GDM1 (cell line): ENCODE measurements around the gene NEDD9.

Experiments used
- DNase-seq: peaks from one replicate; lab custom pipeline; 2025; lab: John Stamatoyannopoulos, UW

NEDD9 gene

DNA sequence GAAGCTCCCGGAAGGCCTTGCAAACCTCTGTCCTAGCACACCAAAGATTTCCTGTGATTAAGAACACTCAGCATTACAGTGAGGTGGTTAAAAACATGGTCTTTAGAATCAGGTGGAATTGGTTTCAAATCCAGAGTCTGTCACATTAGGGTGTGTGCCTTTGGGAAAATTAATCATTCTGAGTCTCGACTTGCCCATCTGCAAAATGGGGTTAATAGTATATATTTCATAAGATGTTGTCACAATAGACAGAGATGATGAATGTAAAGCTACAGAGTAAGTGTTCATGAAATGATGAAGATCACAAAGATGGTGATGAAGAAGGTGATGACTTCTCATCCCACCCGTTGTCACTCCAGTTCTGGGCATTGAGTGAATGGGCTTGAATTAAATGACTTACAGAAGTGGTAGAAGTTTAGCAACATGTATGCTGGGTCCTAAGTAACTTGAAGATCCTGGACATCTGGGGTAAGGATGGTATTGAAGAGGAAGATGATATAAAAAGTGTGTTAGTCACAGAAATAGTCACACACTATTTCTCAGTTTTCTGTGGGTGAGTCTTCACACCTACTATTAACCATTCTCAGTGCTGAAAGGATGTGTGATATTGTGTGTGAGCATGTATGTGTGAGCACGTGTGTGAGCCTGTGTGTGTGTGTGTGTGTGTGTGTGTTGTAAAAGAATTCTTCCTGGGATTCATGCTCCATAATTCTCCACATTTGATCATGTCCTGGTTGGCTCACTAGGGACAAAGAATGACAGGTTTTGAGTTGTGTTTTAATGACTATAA is 28.0 kb upstream of the NEDD9 start:
- no peak for DNase-seq

DNA sequence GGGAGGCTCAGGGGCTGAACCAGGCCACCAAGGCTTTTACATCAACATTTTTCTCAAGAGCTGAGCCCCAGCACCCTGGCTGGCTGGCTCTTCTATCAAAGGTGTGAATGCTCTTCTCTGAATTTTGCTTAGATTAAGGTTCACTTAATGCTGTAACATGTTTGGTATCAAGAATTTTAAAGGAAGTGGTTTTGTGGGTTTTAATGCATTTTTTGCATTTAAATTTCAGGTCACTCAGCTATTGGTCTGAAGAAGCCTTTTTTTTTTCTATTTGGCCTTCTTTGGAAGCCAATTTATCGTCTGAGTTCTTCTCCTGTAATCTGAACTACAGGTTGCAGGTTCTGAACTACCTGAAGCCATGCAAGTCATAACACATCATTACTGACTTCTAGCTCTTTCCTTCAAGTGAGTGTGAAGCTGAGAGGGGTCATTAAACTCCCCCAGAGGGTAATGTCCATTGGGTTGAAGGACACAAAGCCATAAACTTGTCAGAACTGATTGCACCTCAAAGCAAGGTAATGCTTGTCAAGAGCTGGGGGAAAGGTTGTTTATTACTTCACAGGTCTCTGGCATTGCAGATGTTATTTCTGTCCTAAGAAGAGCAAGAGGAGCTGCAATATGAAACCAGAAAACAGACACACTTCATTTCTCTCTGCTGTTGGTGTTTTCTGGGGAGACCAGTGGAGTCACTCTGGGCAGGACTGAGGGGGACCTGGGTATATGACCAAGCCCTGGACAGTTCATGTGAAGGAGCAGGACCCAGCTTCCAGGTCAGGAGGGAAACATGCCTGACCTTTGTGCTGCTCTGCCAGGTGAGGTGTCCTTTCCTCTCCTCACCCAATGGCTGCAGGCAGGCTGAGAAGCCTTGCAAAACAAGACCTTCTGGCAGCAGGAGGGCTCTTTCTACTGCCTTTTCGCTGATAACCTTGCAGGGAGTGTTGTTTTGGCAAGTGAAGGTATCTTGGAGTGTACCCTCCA is 26.1 kb upstream of the NEDD9 start:
- DNase-seq = no peak

DNA sequence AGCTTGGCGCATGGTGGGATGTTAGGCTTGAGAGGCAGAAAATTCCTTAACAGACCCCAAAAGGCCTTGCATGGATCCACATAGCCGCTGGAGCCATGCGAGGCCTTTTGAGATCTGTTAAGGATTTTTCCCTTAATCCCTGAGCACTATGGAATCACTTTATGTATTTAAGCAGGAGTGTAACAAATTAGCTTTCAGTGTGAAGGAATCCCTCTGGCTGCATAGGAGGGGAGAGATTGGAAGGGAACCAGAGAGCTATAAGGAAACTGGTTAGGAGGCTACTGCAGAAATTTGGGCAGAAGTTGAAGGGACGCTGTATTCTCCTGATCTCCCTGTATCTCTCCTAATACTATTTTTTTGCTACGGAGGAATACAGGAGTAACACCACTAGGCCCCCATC is 23.1 kb upstream of the NEDD9 start:
- DNase-seq = no peak

DNA sequence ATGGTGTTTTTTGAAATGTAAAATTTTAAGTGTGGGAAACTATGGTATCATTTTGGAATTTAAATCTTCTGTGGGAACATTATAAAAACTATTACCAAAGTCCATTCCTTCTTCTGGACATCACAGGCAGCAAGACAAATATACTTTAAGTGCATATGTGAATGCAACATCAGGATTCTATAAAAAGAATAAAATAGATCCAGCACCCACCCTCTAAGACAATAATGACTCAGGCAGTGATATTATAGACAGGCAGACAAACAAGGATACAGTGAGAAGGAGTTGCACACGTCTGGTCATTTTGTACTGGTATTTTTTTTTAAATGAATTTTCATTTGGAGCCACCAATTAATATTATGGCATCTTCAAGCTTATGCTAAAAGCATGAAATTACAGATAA is 21.1 kb upstream of the NEDD9 start:
- DNase-seq = no peak

DNA sequence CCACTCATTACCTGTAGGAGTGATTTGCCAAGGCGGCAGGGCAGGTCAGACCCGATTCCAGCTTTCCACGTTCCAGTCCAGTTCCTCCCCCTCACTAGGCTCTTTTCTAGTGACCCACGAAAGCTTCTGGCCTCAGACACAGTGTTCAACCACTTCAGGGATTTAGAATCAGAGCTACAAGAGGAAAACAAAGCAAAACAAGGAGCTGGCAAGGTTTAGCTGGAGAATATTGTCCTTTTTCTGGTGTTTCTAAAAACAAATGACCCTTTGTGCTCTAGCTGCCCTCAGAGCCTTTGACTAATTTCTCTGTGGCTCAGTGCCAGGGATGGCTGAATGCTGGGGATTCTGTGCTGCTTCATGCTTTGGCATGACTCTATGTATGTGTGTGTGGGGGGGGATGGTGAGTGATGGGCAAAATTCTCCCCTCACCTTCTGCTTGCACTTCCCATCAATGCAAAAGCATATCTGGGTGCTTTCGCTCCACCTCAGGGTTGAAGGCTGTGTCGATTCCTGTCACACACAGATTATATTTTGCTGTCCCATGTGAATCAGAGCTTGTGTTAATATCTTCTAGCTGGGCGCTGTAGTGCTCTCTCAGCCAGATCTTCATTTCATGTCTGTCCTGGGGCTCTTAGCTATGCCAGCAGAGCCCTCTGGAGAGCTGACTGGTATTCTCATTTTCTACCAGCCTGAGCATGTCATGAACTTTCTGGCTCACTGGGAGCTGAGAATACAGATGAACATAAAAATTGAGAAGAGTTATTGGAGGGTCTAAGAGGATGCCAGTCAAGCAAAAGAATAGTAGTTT is 19.3 kb upstream of the NEDD9 start:
- DNase-seq = no peak

DNA sequence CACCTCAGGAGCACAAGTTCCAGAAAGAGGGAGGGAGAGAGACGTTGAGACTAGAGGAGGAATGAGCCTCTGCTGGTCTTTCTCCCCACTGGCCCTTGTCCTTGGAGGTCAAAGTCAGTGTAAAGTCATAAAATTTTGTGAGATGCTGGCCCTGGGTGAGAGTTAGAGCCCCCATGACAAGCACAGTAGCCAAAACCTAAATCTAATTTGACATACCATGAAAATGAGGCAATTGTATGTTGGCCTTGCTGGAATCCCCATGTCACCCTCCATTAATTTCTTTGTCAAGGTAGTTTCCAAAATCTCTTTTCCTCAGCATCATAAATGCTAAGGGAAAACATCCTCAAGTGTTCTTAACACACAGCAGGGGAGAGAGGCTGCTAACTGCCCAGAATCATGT is 17.6 kb upstream of the NEDD9 start:
- no peak for DNase-seq

DNA sequence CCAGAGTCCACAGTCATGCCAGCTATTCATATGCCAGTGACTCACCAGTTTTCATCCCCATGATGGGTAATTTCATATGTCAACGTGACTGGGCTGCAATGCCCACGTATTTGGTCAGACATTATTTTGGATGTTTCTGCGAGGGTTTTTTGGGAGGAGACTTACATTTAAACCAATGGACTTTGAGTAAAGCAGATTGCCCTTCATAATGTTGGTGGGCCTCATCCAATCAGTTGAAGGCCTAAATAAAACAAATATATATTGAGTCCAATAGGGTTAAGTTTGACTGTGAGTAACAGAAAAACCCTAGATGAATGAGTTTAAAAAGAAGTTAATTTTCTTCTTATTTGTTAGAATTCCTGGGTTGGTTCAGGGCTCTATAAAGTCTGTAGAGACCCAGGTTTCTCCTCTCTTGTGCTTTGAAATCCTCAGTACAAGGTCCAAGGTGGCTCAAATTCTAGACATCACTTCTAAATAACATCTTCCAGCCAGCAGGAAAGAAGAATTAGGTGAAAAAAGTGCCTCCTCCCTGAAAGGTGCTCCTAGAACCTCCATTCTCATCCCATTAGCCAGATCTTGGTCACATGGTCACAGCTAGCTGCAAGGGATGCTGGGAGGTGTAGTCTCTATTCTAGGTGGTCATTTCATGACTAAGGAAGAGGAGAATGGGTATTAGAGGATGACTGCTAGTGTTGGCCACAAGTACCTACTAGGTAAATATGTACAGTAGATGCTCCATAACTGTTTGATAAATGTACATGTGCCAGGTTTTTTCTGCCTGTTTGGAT is 16.7 kb upstream of the NEDD9 start:
- no peak for DNase-seq

DNA sequence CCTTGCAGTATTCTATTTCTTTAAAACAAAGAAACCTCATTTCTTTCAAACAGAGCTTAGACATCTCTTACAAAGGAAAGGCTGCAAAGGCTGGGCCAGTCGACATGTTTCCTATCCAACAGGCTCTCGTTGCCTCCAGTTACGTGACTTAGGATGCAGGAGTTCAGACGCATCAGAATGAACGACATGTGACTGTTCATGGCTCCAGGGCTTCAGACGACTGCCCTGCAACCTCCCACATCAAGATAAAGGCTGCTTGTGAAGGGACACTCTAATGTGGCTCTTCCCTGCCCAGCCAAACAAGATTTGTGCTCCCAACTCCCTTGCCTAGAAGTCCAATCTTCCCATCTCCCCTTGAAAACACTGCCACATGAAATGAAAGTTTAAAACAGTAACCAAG is 14.3 kb upstream of the NEDD9 start:
- DNase-seq = no peak

DNA sequence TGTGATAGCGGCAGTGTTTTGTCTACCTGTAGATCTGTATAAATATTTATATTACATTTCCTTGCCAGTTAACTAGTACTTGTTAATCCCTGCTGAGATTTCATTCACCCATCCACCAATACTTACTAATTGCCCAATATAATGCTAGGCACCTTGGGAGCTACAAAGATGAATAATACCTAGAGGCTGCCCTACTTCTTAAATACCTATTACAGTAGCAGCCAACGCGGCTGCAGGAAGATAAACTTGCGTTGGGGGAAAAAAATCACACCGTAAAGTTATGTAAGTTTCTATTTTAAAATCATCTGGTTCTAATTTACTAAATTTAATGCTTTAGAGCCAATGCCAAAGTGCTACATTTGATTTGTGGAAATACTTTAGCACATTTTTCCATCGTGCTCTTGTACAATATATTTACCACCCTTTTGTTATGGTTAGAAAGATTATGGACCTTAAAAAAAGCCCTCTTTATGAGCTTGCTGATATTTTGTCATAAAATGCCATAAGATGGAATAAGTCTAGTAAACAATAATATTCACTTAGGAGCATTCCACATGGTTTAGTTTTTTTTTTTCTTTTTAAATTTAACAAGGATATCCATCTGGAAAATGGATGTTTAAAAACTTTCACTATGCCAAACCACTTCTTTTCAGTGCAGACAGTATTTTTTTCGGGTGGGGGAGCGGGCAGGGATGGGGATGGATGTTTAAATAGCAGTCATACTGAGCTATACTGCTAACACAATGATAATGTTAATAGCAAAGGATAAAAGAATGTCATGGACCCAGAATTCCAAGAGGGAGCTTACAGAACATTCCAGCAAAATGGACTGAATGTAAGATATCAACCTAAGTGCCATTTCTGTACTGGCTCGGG is 13.2 kb upstream of the NEDD9 start:
- DNase-seq = no peak

DNA sequence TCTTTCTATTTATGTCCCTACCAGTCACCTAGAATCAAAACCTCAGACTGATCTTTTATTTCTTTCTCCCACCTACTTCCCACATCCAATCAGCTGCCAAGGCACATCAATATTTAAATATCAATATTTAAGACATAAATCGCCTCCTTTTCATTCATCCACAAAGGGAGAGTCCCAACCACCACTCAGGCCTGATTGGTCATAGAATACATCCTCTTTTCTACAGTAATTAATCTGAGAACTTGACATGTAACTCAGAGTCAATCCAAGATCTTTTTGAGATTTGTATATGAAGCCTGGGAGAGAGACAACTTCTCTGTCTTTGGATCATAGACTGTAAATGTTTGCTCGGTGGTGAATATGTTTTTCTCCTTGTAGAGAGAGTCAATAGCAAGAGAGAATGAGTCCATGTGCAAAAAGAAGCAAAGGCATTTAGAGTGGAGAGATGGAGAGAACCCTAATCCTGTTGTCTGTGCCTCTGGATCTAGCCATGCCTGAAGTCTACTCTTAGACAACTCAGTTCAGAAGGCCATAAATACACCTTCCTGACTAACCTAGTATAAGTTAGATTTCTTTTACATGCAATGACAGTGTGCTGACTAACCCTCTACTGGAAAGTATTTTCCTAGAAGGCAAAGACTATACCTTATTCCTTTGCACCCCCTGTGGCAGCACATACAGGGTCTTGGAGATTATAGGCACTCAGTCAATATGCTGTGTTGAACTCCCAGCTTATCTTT is 12.1 kb upstream of the NEDD9 start:
- no peak for DNase-seq

DNA sequence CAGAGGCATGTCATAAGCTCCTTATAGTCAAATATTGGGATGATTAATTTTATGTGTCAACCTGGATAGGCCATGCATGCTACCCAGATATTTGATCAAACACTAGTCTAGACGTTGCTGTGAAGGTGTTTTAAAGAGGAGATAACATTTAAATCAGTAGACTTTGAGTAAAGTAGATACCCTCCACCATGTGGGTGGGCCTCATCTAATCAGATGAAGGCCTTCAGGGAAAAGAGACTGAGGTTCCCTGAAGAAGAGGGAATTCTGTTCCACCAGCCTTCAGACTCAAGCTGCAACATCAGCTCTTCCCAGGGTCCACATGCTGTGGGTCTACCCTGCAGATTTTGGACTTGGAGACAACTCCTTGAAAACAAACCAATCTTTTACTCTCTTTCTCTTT is 11.4 kb upstream of the NEDD9 start:
- DNase-seq = no peak

DNA sequence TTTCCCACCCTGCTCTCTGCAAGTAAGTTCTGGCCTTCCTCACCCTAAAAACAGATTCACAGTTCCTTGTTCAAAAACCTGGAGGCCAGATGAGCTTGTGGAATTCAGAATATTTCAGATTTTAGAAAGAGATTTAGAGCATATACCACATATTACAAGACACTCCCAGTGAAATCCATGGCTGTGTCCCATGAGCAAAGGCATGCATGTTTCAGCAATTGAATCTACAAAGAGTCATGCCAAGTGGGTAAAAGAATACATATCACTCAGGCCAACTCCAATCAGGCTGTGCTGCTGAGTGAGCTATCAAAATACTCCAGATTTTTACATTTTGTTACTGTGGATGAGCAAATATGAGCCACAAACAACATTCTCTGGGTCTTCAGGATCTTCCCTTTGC is 10.2 kb upstream of the NEDD9 start:
- no peak for DNase-seq

DNA sequence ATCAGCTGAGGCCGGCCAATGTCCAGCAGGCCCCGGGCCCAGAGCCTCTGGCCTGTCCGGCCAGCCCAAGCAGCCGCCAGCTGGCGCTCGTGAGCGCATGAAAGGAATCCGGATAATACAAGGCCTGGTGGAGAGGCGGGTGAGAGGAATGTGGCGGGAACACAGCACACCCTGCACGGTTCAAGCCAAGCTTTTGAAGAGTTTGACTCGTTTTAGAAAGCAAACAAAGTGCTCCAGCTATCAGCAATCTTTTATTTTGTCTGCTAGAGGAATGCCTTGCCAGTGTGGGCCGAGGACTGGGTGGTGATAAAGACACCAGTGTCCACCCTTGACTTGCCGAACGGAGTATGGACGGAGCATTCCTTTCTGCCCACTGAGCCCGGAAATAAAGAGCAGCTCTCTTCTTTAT is 9.3 kb upstream of the NEDD9 start:
- no peak for DNase-seq

DNA sequence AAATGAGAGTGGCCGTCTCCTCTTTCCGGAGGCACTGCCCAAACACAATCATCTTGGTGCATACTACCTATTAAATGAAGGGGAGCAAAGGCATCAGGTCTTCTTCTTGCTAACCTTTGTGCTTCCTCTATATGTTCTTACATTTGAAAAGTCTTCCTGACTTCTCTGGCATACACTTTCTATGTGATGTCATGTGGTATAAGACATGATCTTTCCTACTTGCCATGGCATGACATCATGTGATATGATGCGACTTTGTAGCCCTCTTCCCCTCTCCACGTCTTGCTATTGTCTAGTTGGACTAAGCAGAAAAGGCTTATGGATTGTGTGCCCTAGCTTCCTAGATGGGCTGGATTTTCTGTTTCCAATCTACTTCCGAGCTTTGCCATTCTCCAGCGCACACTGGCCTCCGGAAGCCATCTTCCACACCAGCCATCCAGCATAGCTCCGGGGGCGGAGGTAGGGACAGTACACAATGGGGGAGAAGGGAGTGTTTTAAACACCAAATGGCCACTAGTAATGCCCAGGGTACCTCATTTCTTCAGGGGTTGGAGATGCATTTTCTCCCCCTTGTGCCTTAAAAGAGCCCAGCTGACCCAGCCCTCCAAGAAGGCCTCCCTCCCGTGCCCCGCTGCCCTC is 8.8 kb upstream of the NEDD9 start:
- DNase-seq = no peak

DNA sequence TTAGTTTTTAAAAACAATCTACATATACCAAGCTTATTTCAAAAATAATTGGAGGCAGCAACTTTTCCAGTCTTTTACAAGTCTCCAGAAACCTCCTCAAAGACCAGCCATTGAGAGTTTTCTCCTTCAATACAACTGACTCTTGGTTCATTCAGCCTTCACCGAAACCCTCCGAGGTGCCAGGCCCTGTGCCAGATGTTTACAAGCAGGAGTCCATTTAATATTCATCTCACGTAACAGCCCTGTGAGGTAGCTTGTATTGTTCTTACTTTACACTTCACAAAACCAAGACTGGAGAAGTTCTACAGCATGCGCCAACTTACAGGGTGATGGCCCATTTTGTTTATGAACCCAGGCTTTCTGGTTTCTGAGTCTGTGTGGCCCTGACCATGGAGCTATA is 5.5 kb upstream of the NEDD9 start:
- DNase-seq = no peak

DNA sequence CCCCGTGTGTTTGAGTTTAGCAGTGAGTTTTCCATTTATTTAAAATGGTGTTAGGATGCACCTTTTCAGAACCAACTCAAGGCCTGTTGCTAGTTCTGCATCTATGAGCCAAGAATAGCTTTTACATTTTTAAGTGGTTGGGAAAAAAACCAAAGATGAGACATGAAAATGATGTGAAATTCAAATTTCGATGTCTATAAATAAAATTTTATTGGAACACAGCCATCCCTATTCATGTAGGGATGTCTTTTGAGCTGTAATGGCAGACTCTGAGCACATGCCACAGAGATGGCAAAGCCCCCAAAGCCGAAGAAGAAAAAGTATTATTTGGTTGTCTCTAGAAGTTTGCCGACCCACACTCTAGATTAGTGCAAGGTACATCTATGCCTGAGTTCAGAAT is 5.0 kb upstream of the NEDD9 start:
- no peak for DNase-seq

DNA sequence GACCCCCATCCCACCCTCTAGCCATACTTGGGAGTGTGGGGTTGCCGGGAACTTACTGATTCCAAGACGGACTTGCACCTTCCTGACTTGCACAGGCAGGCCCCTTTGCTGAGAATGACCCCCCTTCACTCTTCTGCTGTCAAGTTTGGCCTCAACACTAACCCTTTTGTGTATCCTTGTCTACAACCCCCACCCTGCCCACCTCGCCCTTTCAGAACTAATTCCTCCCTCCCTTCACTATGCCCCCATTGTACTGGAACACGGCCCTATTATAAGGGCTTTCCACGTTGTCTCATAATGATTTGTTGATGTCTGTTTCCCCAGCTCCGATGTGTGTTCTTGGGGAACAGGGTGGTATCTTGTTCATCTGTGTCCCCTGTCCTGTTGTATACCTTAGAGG is 4.4 kb upstream of the NEDD9 start:
- no peak for DNase-seq

DNA sequence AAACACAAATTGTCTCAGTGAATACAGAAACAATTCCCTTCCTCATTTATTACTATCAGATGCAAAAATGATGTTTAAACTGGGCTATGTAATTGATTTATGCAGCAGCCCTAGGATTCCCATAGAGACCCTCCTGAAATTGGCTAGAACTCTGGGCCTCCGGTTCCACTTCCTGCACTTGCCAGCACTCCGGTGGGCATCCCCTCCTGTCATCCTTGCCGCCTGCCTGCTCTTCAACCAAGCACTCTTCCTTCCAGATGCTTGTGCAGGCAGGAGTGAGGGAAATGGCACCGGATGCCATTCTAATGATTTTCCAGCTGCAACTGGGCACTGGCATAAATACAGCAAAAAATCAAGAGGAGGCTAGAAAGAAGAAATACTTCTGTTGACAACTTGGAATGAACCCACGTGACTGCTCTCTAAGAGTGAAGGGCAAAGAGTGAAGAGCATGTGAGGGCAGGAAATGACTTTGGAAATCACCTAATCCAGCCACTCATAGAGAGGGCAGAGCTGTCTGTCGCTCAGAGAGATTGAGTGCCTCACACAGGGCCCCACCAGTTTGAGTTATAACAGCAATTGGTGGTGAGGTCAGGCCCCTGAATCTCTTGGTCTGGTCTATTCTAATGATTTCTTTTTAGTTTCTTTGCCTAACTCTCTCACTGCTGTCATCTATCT is 3.7 kb upstream of the NEDD9 start:
- no peak for DNase-seq

DNA sequence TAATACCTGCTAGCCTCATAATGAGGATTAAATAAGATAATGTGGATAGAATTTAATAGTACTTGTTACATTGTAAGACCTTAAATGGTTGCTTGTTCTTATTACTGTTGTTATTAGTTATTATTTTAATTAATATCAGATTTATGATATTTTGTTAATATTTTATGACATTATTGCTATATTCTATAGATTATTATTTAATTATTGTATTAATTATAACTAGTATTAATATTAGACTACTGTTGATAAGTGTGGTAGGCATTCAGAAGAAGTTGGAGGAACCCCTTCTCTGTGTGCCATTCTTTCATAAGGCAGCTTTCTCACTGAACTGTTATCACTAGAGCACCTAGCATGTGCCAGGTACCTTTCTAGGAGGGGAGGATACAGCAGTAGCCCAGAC is 2.6 kb upstream of the NEDD9 start:
- no peak for DNase-seq
